Adrenal gland (tissue), 5 donors: Measurements from ENCODE around the gene SSB.

Experiments used
- POLR2A ChIP-seq, 2 donors: fragments of 450-650 bp; IDR thresholded peaks; one replicate each; pipeline ENCODE4 v1.6.1; 2017; ENCODE audit warnings: antibody characterized with exemption in 2 of 2, mild to moderate bottlenecking in 2 of 2, moderate library complexity in 1 of 2
- TF ChIP-seq, protein P1 (sequence below), 6 experiments: fragments of 450-650 bp in 4 of 6; fragments of 200-600 bp in 2 of 6; sonication (generic) in 1 of 6; IDR thresholded peaks; 1 replicate in 5 of 6; 2 replicates in 1 of 6; pipeline versions ENCODE4 v1.5.1 to v1.8.0; 2016 to 2021; ENCODE audit warnings: antibody characterized with exemption in 6 of 6, mild to moderate bottlenecking in 2 of 6, moderate library complexity in 1 of 6
- donor health status: DM: no; HTN: no; CAD: no.

DNA sequence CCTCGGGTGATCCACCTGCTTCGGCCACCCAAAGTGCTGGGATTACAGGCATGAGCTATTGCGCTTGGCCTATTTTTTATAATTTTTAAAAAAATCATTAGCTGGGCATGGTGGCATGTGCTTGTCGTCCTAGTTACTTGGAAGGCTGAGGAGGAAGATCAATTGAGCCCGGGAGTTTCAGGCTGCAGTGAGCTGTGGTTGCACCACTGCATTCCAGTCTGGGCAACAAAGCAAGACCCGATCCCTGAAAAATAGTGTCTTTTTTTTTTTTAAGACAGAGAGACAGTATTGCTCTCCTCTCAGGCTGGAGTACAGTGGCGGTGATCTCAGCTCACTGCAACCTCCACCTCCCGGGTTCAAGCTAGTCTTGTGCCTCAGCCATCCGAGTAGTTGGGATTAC, 4.8 kb downstream of the SSB start:
- TF ChIP-seq, protein P1, sequence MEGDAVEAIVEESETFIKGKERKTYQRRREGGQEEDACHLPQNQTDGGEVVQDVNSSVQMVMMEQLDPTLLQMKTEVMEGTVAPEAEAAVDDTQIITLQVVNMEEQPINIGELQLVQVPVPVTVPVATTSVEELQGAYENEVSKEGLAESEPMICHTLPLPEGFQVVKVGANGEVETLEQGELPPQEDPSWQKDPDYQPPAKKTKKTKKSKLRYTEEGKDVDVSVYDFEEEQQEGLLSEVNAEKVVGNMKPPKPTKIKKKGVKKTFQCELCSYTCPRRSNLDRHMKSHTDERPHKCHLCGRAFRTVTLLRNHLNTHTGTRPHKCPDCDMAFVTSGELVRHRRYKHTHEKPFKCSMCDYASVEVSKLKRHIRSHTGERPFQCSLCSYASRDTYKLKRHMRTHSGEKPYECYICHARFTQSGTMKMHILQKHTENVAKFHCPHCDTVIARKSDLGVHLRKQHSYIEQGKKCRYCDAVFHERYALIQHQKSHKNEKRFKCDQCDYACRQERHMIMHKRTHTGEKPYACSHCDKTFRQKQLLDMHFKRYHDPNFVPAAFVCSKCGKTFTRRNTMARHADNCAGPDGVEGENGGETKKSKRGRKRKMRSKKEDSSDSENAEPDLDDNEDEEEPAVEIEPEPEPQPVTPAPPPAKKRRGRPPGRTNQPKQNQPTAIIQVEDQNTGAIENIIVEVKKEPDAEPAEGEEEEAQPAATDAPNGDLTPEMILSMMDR (IDR thresholded peaks at IDR 0.05): no peak
- TF ChIP-seq POLR2A (IDR thresholded peaks at IDR 0.05): no peak
